Head of caudate nucleus (tissue), 42 donors: Measurements from ENCODE around the gene NEUROD2.

Experiments
- DNase-seq, 42 donors: peaks; one replicate each; pipeline versions ENCODE4 v3.0.0 to v3.0.0-alpha.2; 2020 to 2021; ENCODE audit warnings: mixed read lengths in 7 of 42
- intact Hi-C: fragments of 100-400 bp; cut with DNase I; formaldehyde crosslinking; loops from one replicate; pipeline ENCODE4 v1.15.0; 2022

NEUROD2 gene

DNA sequence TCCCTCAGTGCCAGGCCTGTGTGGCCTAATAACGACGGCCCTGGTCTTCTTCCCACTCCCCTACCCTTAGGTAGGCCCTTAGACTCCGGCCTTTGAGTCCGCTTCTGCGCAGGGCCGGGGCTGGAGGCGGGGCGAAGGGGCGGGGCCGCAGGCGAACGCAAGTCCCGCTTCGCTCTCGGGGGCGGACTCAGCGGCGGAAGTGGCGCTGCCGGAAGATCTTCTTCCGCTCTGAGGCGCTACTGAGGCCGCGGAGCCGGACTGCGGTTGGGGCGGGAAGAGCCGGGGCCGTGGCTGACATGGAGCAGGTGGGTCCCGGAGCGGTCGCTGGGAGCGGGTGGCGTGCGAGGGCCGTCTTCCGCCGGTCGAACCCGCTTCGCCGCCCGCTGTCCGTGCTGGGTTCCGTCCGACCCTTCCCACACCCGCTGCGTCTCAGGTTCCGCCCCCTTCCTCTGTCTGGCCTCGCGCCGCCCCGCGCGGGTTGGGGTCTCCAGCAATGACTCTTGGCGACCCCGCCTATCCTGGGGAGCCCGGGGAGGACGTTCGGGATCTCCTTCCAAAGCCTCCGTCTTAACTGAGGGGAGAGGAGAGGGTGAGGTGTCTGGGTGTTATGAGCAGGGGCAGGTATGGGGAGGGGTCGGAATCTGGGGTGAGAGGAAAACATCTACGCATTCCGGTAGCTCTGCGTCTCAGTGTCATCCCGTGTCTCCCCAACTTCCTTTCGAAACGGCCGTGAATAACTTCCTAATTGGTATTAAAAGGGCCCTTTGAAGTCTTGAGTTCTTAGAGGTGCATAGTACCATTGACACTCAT lies 29.4 kb upstream of the NEUROD2 start, which contains the start of gene STARD3:
Gene STARD3 (plus strand): TSS at position 218 of the 810 bp plus-strand sequence. CDS start 16,388 bp downstream, outside the sequence.
- intact Hi-C loops, result no loop called here
- peak; percentile 80 to 96 (median 92) for DNase-seq

DNA sequence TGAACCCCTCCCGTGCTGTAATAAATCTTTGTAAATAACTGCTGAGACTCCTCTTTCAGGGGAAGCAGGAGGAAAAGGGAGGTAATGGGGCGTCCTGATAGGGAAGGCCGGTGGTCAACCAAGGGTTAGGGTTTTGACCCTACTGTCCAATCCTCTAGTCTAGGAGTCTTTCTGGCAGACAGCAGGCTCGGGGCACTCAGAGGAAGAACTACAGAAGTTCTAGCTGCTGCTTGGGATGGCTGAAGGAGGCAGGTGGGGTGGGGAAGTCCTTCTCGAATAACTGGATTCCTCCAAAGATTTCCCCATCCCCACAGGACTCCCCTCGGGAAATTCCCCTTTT lies 28.8 kb upstream of the NEUROD2 start:
- intact Hi-C loops, result no loop called here

DNA sequence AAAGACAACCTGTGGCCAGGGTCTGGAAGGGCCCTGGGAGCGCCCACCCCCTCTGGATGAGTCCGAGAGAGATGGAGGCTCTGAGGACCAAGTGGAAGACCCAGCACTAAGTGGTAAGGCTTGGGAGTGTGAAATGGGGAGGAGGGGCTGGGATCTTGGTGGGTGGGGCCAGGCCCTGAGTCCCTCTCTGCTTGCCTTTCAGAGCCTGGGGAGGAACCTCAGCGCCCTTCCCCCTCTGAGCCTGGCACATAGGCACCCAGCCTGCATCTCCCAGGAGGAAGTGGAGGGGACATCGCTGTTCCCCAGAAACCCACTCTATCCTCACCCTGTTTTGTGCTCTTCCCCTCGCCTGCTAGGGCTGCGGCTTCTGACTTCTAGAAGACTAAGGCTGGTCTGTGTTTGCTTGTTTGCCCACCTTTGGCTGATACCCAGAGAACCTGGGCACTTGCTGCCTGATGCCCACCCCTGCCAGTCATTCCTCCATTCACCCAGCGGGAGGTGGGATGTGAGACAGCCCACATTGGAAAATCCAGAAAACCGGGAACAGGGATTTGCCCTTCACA lies 28.0 kb upstream of the NEUROD2 start:
- intact Hi-C loops, result no loop called here
- DNase-seq, result no peak

More for the DNA sequence above, 28.8 kb upstream of the NEUROD2 start:
- DNase-seq, result no peak

DNA sequence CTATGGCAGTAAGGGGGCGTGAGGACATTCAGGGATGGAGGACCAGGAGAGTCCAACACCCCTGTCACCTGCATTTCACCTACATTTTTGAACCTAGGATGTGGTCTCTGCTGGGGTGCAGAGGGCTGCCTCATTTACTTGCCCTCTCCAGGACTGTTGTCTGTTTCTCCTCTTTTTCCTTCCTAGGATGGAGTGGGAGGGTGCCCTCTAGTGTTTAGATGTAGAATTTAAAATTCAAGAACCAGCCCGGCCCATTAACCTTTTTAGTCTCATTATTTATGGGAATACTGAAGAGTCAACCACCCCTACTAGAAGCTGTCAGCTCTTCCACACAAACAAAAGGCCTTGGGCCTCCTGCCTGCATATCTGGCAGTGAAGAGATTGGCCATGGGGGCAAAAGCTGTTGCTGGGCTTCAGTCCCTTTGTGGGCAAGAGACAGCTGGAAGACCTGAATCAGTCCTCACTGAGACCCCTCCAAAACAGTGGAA lies 26.7 kb upstream of the NEUROD2 start:
- intact Hi-C loops, result loop anchor here (5.0 kb wide), 1 partner anchor 33 kb away; the partner anchor contains the start of genes PNMT and TCAP
- DNase-seq, result peak in 4 of 42 donors; percentile 47 to 69 (median 58)

DNA sequence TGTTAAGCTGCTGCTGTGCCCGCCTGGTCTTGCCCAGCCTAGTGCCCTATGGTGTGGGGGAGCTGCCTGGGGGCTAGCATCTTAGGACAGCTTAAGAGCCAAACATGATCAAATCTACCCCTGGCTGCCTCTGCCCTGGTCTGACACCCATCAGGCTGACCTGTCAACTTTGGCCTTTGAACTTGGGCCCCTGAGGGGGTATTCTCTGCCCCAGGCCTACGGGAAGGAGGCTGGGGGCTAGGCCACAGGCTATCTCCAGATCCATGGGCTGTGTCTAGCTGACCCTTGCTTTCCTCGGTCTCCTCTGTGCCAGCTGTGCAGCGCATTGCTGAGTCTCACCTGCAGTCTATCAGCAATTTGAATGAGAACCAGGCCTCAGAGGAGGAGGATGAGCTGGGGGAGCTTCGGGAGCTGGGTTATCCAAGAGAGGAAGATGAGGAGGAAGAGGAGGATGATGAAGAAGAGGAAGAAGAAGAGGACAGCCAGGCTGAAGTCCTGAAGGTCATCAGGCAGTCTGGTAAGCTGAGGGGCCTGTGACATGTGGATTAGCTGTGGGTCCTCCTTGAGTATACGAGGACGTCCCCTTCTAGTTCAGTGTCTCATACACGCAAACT lies 26.0 kb upstream of the NEUROD2 start:
- intact Hi-C loops, result loop anchor here (5.0 kb wide), 1 partner anchor 34 kb away; the partner anchor contains the start of genes PNMT and TCAP

DNA sequence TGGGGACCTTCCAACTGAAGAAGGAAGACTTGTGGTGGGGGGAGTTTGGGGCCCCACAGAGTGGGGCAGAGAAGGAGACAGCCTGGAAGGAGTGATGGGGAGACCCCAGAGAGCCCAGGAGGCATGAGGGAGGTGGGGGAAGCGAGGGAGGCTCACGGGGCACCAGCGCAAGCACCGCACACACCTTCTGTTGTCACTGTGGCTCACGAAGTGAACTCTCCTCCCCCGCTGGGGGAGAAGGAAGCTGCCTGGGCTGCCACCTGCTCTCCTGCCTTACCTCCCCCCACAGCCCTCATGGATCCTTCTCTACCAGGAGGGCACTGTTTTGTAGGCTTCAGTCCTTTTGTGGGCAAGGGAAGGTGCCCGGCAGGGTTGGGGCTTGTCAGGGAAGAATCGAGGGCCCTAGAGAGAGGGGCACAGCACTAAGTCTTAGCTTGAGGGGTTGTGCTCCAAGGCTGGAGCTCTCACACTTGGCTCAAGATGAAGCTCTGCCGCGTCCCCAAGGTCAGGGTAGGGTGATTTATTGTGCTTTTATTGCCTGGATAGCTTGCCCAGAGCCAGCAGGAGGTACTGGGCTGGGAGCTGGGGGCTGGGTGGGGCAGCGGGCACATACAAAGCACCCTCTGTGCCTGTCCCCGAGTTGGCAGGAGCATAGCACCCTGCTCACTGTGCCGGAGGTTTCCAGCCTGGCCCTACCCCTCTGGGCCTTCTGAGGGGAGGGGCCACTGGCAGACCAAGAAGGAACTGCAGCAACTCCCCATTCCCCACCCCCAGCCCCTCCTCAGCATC lies 24.6 kb upstream of the NEUROD2 start:
- intact Hi-C loops, result loop anchor here (5.0 kb wide), 1 partner anchor 35 kb away; the partner anchor contains the start of genes PNMT and TCAP
- DNase-seq, result peak; percentile 41 to 89 (median 72)

More for the DNA sequence above, 26.0 kb upstream of the NEUROD2 start:
- no peak for DNase-seq

DNA sequence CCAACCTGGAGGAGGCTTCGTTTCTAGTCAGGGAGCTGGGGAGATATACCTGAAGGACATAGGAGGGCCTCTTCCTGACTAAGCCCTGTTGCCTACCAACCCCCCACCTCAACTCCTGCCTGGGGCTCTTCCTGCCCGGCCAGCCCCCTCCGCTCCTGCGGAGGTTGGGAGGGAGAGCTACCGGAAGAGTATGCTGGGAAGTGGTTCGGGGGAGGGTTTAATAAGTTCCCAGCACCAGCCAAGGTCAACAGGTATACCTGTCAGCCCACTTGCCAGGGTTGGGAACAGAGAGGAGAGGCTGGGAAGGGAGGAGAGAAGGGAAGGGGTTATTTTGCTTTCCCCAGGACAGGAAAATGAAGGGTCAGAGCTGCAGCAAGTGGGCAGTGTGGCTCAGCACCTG lies 23.7 kb upstream of the NEUROD2 start:
- intact Hi-C loops, result loop anchor here (5.0 kb wide), 1 partner anchor 36 kb away; the partner anchor contains the start of genes PNMT and TCAP

DNA sequence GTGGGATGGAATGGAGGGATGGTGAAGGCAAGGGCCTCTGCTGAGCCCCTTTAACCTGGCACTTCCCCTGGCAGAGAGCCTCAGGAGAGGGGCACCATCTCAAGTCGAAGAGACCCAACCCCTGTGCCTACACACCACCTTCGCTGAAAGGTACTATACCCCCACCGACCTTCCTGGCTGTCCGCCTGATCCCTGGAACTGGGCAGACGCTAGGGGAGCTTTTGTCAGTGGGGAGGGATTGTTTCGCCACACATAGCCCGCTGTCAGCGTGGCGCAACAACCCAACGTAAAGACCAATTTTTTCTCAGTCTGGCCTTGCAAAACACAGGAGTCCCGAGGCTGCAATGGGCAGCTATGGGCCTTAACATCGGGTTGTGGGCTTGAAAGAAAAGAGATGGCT lies 22.2 kb upstream of the NEUROD2 start:
- no peak for DNase-seq
- intact Hi-C loops, result loop anchor here (5.0 kb wide), 1 partner anchor 37 kb away; the partner anchor contains the start of genes PNMT and TCAP

More for the DNA sequence above, 23.7 kb upstream of the NEUROD2 start:
- DNase-seq, result no peak

DNA sequence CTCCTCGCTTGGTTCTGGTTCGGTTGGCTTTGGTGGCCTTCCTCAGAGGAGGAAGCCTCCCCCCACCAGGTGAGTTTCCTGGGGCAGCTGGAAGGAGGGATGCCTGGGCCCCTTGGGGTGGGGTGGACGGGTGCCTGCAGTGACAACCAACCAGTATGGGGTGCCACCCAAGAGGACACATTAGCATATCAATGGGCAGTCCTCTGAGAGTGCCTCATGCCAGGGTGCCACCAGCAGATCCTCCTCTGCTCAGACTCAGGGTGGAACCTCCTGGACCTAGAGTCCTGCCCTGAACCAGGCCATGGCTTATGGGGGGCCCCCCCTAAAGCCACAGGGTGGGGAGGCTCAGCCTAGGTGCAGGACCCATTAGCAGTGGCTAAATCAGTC lies 21.8 kb upstream of the NEUROD2 start:
- no peak for DNase-seq
- intact Hi-C loops, result no loop called here

DNA sequence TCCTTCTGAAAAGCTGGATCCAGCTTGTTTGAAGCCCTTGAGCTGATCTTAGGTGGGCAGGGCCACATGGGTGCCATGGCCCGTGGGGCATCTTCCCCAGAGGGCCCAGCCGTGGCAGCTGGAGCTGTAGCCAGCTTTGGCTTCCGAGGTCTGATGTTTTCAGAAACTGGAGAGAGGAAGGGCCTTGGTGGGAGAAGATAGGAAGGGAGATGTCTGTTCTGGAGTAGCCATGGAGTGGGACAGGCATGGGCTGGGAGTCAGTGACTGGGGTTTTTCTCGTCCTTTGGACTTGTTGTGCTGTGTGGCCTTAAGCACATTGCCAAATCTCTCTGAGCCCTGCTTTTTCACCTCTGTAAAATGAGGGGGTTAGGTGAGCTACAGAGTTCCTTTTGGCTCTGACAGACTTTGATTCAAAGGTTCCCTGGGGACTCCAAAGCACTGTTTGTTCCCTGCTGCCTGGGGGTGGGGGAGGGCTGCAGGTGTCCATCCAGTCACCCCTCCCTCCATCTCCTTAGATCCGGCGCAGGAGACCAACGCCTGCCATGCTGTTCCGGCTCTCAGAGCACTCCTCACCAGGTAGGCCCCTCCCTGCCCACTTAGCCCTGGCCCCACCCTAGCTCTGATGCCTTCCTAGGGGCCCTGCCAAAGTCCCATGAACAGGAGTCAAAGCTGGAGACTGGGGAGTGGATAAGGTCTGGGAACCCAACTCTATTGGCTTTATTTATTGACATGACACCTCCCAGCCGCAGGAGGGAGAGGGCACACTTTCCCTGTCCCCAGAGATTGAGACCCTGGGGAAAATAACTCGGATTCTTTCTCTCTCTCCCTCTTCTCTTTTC lies 21.2 kb upstream of the NEUROD2 start:
- intact Hi-C loops, result no loop called here
- peak in 1 of 42 donors; percentile 34 for DNase-seq

DNA sequence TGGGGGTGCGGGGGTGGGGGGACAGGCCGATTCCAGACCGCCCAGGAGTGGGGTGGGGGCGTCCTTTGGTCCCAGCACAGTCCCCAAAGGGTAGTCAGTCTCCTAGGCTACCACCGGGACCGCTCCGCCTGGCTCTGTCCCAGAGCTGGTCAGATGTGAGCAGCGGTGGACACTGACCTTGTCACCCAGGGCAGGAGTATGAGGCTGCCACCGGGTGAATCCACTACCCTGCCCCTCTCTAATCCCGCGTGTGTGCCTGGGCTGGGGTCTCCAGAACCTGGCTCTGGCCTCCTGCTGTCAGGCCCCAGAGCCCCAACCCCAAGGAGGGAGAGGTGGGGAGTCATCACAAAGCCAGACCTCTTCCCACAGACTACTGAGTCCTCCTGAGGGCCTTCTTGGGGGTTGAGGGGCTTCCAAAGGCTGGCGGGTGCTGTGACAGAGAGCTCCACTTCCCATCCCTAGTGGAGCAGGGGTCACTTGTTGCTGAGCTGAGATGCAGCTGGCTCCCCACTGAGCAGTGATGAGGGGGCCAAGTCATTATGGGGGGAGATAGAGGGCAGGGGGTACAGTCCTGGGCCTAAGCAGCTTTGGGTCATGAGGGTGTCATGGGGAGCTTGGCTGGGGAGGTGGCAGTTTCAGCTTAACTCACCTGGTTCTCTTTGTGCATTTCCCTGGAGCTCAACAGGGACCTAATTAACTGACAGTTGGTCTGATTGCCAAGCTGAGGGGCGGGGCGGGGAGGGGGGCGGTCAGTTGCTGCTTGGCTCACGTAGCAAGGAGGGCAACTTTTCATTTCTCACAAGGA lies 20.2 kb upstream of the NEUROD2 start:
- intact Hi-C loops, result no loop called here
- DNase-seq, result no peak

DNA sequence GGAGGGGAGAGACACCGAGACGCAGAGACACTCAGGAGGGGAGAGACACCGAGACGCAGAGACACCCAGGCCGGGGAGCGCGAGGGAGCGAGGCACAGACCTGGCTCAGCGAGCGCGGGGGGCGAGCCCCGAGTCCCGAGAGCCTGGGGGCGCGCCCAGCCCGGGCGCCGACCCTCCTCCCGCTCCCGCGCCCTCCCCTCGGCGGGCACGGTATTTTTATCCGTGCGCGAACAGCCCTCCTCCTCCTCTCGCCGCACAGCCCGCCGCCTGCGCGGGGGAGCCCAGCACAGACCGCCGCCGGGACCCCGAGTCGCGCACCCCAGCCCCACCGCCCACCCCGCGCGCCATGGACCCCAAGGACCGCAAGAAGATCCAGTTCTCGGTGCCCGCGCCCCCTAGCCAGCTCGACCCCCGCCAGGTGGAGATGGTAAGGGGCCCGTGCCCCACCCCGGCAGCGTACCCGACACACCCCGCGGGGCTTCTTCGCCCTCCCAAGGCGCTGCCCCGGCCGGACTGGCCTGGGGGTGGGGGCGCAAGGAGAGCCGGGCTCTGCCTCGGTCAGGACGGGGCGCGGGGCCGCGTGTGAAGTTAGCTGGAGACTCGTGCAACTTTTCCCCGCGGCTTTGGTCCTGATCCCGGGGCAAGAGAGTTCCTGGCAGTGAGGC lies 19.5 kb upstream of the NEUROD2 start:
- intact Hi-C loops, result no loop called here
- DNase-seq, result no peak

DNA sequence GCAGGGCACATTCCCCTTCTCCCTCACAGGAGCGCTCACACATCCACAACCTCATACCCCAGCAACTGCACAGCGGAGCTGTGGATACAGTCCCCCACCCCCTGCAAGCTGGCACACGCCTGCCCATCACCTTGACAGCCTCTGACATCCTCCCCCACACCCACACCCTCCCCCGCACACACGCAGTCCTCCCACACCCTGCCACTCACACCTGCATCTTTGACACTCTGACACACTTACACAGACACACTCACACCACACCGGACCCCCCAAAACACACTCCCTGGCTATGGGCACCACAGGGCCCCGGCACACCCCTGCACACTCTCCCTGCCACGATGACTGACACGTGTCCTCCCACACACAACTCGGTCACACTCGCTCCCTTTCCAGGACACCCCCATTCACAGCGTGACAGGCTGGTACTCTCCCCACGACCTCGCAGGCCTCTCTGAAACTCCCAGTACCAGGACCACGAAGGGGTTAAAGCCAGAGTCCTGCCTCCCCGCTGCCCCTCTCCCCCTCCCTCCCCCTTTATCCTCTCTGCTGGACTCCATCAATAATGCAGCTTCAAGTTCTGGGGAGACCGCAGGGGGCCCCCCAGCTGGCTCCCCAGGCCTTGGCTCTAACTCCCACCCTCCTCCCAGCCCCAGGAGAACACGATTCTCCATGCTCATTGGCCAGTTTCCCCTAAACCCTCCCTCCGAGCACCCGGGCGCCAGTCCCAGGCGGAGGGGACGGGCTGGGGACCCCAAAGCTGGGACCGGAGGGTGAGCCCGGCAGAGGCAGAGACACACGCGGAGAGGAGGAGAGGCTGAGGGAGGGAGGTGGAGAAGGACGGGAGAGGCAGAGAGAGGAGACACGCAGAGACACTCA lies 18.7 kb upstream of the NEUROD2 start, which contains the start of gene PPP1R1B:
Gene PPP1R1B (plus strand): TSS at position 782 of the 876 bp plus-strand sequence. CDS start 441 bp downstream, outside the sequence.
- intact Hi-C loops, result no loop called here

DNA sequence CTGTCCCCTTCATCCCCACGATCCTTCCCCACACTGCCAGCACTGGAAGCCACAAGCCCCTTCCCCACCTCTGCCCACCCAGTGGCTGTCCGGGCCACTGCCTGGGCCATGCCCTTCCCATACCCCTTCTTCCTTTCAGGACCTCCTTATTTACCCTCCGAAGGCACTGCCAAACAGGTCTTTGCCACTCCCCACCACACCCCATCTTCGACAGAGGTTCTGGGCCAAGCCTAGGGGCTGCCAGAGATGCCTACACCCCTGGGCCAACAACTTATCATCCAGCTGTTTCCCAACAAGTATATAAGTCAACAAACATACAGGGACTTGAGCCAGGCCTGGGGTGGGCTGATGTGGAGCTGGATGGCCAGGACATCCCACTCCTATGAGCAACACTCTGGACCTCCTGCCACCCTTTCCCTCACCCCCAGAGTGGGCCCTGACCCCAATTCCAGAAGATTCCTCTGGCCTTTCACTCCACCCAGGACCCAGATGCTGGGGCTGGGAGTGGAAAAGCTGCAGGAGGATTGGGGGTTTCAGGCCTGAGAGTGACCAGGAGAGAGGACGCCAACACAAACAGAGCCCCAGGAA lies 17.6 kb upstream of the NEUROD2 start:
- intact Hi-C loops, result no loop called here
- DNase-seq, result no peak

More for the DNA sequence above, 18.7 kb upstream of the NEUROD2 start, which contains the start of gene PPP1R1B:
- peak; percentile 36 to 91 (median 78) for DNase-seq

DNA sequence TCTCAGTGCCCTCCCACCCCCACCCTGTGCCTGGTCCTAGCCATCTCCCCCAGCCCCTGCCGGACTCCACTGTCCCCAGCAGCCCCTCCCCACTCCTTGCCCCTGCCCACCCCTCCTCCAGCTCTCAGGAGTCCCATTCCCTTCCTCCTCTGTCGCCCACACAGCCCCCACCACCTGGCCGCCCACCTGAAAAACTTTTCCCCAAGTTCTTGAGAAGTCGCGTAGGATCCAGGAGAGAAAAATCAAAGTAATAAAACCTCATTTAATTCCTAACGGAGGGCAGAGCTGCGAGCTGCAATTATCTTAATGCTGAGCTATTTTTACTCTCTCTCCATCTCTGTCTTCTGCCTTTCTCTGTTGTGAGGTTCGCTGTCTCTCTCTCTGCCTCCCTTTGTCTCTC lies 16.6 kb upstream of the NEUROD2 start:
- intact Hi-C loops, result loop anchor here (5.0 kb wide), 1 partner anchor 48 kb away; no protein-coding TSS in a partner anchor
- DNase-seq, result peak in 23 of 42 donors; percentile 35 to 83 (median 62)
